Caco-2 (cell line): ENCODE measurements around the gene ACY1. TPM values are rescaled to one million over a fixed set of nuclear protein-coding genes. Genes with fewer than 3 reads are reported as not detected.
A peak's percentile ranks its signal among the peaks of the same experiment; 100 is the strongest.

Experiments used
- BruUV-seq: library from RNA; stranded (reverse); fragments of 400-500 nt; replicated peaks from 2 replicates; lab custom pipeline; 2021; lab: Mats Ljungman, UMichigan
- CTCF ChIA-PET: fragments of 300-600 bp; sonication (Branson Sonifier 250); formaldehyde crosslinking; loops from one replicate; lab custom pipeline; 2022; ENCODE audit warnings: antibody characterized with exemption; lab: Charles Lee
- POLR2A ChIA-PET: fragments of 300-600 bp; sonication (Branson Sonifier 250); formaldehyde crosslinking; loops from one replicate; lab custom pipeline; 2022; ENCODE audit warnings: antibody characterized with exemption; lab: Charles Lee
- DNase-seq, 2 experiments: peaks; one replicate each; pipeline versions ENCODE4 v3.0.0 to v3.0.0-alpha.2; 2020 to 2022
- H3K27me3 ChIP-seq: replicated peaks from 2 replicates; pipeline ENCODE4 v1.6.0; 2011; ENCODE audit warnings: low read length; ENCODE audit not compliant: control insufficient read depth, insufficient read depth
- H3K36me3 ChIP-seq: 2 replicates; pipeline ENCODE4 v1.5.1; 2011; ENCODE audit warnings: low read length; ENCODE audit not compliant: control insufficient read depth, insufficient read depth
- H3K4me1 ChIP-seq: fragments of 250-450 bp; sonication (Bioruptor Pico); 2 replicates; pipeline ENCODE4 v1.5.1; 2020; ENCODE audit warnings: mild to moderate bottlenecking
- H3K4me3 ChIP-seq: 2 replicates; pipeline ENCODE4 v1.5.1; 2011; ENCODE audit warnings: low read depth, mild to moderate bottlenecking, control low read depth, low read length
- H3K9me3 ChIP-seq: fragments of 250-450 bp; sonication (Bioruptor Pico); 2 replicates; pipeline ENCODE4 v1.5.1; 2020; ENCODE audit warnings: mild to moderate bottlenecking, moderate library complexity
- H3K27ac Mint-ChIP-seq: one replicate; pipeline ENCODE4 v1.8.0; 2022; ENCODE audit warnings: mixed read lengths; ENCODE audit not compliant: unreplicated experiment
- H3K27me3 Mint-ChIP-seq: one replicate; pipeline ENCODE4 v1.8.0; 2022; ENCODE audit warnings: mixed read lengths; ENCODE audit not compliant: insufficient read depth, unreplicated experiment
- H3K36me3 Mint-ChIP-seq: one replicate; pipeline ENCODE4 v1.8.0; 2022; ENCODE audit warnings: mild to moderate bottlenecking, mixed read lengths; ENCODE audit not compliant: insufficient read depth, unreplicated experiment
- H3K4me1 Mint-ChIP-seq: one replicate; pipeline ENCODE4 v1.8.0; 2022; ENCODE audit warnings: low read depth, mixed read lengths; ENCODE audit not compliant: unreplicated experiment
- H3K4me3 Mint-ChIP-seq: one replicate; pipeline ENCODE4 v1.8.0; 2022; ENCODE audit warnings: mild to moderate bottlenecking, moderate library complexity, mixed read lengths; ENCODE audit not compliant: unreplicated experiment
- H3K9me3 Mint-ChIP-seq: one replicate; pipeline ENCODE4 v1.8.0; 2022; ENCODE audit warnings: mixed read lengths; ENCODE audit not compliant: unreplicated experiment
- intact Hi-C: fragments of 100-400 bp; cut with micrococcal nuclease; formaldehyde crosslinking; loops from one replicate; pipeline ENCODE4 v1.10.0; 2022; ENCODE audit not compliant: unreplicated experiment
- total RNA-seq: library from RNA; stranded (reverse); gene quantifications from 2 replicates; pipeline ENCODE4 v1.2.3, GENCODE V29; 2022
- TF ChIP-seq, protein P1 (sequence below), 2 experiments: fragments of 200-600 bp in 1 of 2; IDR thresholded peaks; 1 replicate in 1 of 2; 2 replicates in 1 of 2; pipeline versions ENCODE4 v1.5.1 to v1.8.0; 2011 to 2022; ENCODE audit warnings: antibody characterized with exemption in 1 of 2, control low read depth in 1 of 2, inconsistent platforms in 1 of 2, low read depth in 1 of 2, low read length in 1 of 2, mild to moderate bottlenecking in 1 of 2, moderate library complexity in 1 of 2; ENCODE audit not compliant: insufficient read depth in 1 of 2, severe bottlenecking in 1 of 2, unreplicated experiment in 1 of 2

The ACY1 gene
- total RNA-seq, 1 experiment from 2014 or later, result 62.4 TPM

DNA sequence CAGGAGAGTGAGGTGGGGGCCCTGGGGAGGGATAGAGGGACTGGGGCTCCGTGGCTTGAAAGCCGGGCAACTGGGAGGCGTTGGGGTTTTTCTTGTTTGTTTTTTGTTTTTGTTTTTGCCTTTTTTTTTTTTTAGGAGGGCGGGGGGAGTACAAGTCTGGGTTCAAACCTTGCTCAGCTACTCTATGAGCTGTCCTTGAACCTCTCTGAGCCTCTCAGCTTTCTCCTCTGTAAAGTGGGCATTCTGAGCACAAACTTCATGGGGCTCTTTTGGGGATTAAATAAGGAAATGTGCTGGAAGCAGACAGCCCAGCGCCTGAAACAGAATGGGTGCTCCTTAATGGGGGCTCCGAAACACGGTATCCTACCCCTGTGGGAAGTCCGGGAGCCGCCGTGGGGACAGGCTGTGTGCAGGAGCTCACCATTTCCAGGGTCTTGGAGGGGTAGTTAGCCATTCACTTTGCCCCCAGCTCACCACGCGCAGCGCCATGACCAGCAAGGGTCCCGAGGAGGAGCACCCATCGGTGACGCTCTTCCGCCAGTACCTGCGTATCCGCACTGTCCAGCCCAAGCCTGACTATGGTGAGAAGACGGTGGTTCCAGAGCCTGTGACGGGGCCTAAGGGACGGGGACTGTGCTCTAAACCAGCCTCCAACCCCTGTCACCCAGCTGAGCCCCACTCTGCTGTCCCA is 388 bp downstream of the ACY1 start:
- H3K4me3 Mint-ChIP-seq, result peak overlapping the region; percentile 99
- H3K4me1 Mint-ChIP-seq, result peaks cover 20% of the 10 kb centered on the region
- peaks cover 3% of the 10 kb centered on the region for H3K36me3 ChIP-seq
- ChIA-PET CTCF (interaction anchor here (0.6 to 2.2 kb wide), 9 partner anchors 10 to 654 kb away, joined by 3 to 51 read pairs (median 8); partner anchors contain the start of genes ABHD14A, ABHD14B, PARP3 and PCBP4), POLR2A (interaction anchor here (0.5 to 2.1 kb wide), 12 partner anchors 8 to 598 kb away, joined by 3 to 30 read pairs (median 10); partner anchors contain the start of genes ABHD14A, ABHD14B, DUSP7 and MANF)
- no peaks in the 10 kb centered on the region for H3K27me3 Mint-ChIP-seq
- intact Hi-C loops, result loop anchor here (1.0 to 2.0 kb wide), 2 partner anchors 12 to 15 kb away; partner anchors contain the start of gene RPL29
- H3K9me3 ChIP-seq, result no peaks in the 10 kb centered on the region
- no peaks in the 10 kb centered on the region for H3K27me3 ChIP-seq
- H3K4me1 ChIP-seq, result peaks cover 46% of the 10 kb centered on the region
- peak overlapping the region; percentile 46 for H3K4me3 ChIP-seq
- no peak for DNase-seq
- peak overlapping the region; percentile 86 for H3K27ac Mint-ChIP-seq
- BruUV-seq, result TSS peak; percentile 95
- H3K9me3 Mint-ChIP-seq, result no peaks in the 10 kb centered on the region
- TF ChIP-seq, protein P1, sequence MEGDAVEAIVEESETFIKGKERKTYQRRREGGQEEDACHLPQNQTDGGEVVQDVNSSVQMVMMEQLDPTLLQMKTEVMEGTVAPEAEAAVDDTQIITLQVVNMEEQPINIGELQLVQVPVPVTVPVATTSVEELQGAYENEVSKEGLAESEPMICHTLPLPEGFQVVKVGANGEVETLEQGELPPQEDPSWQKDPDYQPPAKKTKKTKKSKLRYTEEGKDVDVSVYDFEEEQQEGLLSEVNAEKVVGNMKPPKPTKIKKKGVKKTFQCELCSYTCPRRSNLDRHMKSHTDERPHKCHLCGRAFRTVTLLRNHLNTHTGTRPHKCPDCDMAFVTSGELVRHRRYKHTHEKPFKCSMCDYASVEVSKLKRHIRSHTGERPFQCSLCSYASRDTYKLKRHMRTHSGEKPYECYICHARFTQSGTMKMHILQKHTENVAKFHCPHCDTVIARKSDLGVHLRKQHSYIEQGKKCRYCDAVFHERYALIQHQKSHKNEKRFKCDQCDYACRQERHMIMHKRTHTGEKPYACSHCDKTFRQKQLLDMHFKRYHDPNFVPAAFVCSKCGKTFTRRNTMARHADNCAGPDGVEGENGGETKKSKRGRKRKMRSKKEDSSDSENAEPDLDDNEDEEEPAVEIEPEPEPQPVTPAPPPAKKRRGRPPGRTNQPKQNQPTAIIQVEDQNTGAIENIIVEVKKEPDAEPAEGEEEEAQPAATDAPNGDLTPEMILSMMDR (IDR thresholded peaks at IDR 0.05; ENCODE audit: insufficient read depth in 1 of 2, low read depth in 1 of 2, low read length in 1 of 2, severe bottlenecking in 1 of 2, unreplicated experiment in 1 of 2), result no peak
- H3K36me3 Mint-ChIP-seq, result peaks cover 26% of the 10 kb centered on the region

DNA sequence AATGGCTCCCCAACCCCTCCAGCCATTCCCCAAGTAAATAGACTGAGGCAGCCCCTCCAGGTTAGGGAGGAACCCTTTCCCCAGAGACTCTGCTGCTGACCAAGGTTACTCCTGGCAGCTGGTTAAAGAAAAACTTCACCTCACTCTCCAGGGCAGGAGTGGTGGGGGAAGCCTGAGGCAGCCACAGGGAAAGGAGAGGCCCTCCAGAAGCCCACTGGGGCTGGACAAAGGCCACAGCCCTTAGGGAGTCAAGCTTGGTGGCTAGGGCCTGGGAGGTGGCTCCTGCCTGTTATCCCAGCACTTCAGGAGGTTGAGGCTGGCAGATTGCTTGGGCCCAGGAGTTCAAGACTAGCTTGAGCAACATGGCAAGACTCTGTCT is 923 bp downstream of the ACY1 start:
- H3K4me1 ChIP-seq, result peaks cover 46% of the 10 kb centered on the region
- ChIA-PET POLR2A (interaction anchor here (0.7 kb wide), 1 partner anchor 42 kb away, joined by 11 read pairs; the partner anchor contains the start of genes PARP3 and RRP9), CTCF (no interaction called here)
- H3K27me3 ChIP-seq, result no peaks in the 10 kb centered on the region
- H3K27me3 Mint-ChIP-seq, result no peaks in the 10 kb centered on the region
- peak overlapping the region; percentile 99 for H3K4me3 Mint-ChIP-seq
- no peak for DNase-seq
- peak overlapping the region; percentile 86 for H3K27ac Mint-ChIP-seq
- H3K9me3 Mint-ChIP-seq, result no peaks in the 10 kb centered on the region
- no peaks in the 10 kb centered on the region for H3K9me3 ChIP-seq
- peaks cover 23% of the 10 kb centered on the region for H3K4me1 Mint-ChIP-seq
- intact Hi-C loops, result no loop called here
- TF ChIP-seq, protein P1 (IDR thresholded peaks at IDR 0.05; ENCODE audit: insufficient read depth in 1 of 2, low read depth in 1 of 2, low read length in 1 of 2, severe bottlenecking in 1 of 2, unreplicated experiment in 1 of 2), result no peak
- peak overlapping the region; percentile 46 for H3K4me3 ChIP-seq
- BruUV-seq, result no TSS peak
- peaks cover 3% of the 10 kb centered on the region for H3K36me3 ChIP-seq
- peaks cover 31% of the 10 kb centered on the region for H3K36me3 Mint-ChIP-seq

DNA sequence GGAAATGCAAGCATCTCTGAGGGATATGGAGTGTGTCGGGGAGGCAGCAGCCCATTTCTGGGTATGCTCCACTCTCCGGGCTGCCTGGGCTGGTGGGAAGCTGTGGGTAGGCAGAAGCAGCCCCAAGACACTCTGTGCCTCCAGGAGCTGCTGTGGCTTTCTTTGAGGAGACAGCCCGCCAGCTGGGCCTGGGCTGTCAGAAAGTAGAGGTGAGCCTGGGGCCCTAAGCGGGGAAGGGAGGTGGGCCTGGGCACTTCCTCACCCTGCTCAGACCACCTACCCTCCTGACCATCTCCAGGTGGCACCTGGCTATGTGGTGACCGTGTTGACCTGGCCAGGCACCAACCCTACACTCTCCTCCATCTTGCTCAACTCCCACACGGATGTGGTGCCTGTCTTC is 1.7 kb downstream of the ACY1 start:
- CTCF ChIA-PET, result no interaction called here
- no peaks in the 10 kb centered on the region for H3K27me3 ChIP-seq
- peak overlapping the region; percentile 86 for H3K27ac Mint-ChIP-seq
- intact Hi-C loops, result no loop called here
- H3K9me3 Mint-ChIP-seq, result no peaks in the 10 kb centered on the region
- H3K4me1 Mint-ChIP-seq, result peaks cover 23% of the 10 kb centered on the region
- no TSS peak for BruUV-seq
- no peaks in the 10 kb centered on the region for H3K27me3 Mint-ChIP-seq
- POLR2A ChIA-PET, result interaction anchor here (0.6 to 0.7 kb wide), 4 partner anchors 19 to 1619 kb away, joined by 3 to 13 read pairs (median 7); no protein-coding TSS in a partner anchor
- H3K4me3 ChIP-seq, result no peak overlapping the region
- H3K9me3 ChIP-seq, result no peaks in the 10 kb centered on the region
- peaks cover 3% of the 10 kb centered on the region for H3K36me3 ChIP-seq
- TF ChIP-seq, protein P1 (IDR thresholded peaks at IDR 0.05; ENCODE audit: insufficient read depth in 1 of 2, low read depth in 1 of 2, low read length in 1 of 2, severe bottlenecking in 1 of 2, unreplicated experiment in 1 of 2), result no peak
- H3K36me3 Mint-ChIP-seq, result peaks cover 34% of the 10 kb centered on the region
- peaks cover 46% of the 10 kb centered on the region for H3K4me1 ChIP-seq
- H3K4me3 Mint-ChIP-seq, result peak overlapping the region; percentile 99
- no peak for DNase-seq
